CD8-positive, alpha-beta memory T cell (primary cell): Measurements from ENCODE around the gene CDC42EP4. TPM values are rescaled to one million over a fixed set of nuclear protein-coding genes. Genes with fewer than 3 reads are reported as not detected.

Experiments used
- CTCF ChIA-PET: fragments of 350-600 bp; sonication (Branson Sonifier 250); formaldehyde crosslinking; loops from one replicate; lab custom pipeline; 2021; ENCODE audit warnings: antibody characterized with exemption; lab: Charles Lee
- POLR2A ChIA-PET: fragments of 350-600 bp; sonication (Branson Sonifier 250); formaldehyde crosslinking; loops from one replicate; lab custom pipeline; 2021; ENCODE audit warnings: antibody characterized with exemption; lab: Charles Lee
- DNase-seq, 5 donors: peaks; one replicate each; pipeline versions ENCODE4 v3.0.0 to v3.0.0-alpha.2; 2020 to 2022; ENCODE audit warnings: mixed read lengths in 1 of 5
- H3K27ac ChIP-seq: one replicate; pipeline ENCODE4 v1.7.0; 2013; ENCODE audit warnings: low read depth, mild to moderate bottlenecking, low read length, moderate library complexity
- H3K27me3 ChIP-seq: 2 replicates; pipeline ENCODE4 v1.7.0; 2013; ENCODE audit warnings: low read length, mild to moderate bottlenecking; ENCODE audit not compliant: insufficient read depth, poor library complexity, severe bottlenecking
- H3K36me3 ChIP-seq: 2 replicates; pipeline ENCODE4 v1.7.0; 2013; ENCODE audit warnings: mild to moderate bottlenecking, low read length, moderate library complexity; ENCODE audit not compliant: insufficient read depth
- H3K4me1 ChIP-seq: 2 replicates; pipeline ENCODE4 v1.7.0; 2013; ENCODE audit warnings: mild to moderate bottlenecking, low read length, moderate library complexity; ENCODE audit not compliant: insufficient read depth
- H3K4me3 ChIP-seq: 2 replicates; pipeline ENCODE4 v1.7.0; 2013; ENCODE audit warnings: mild to moderate bottlenecking, low read length
- H3K9me3 ChIP-seq: 2 replicates; pipeline ENCODE4 v1.7.0; 2013; ENCODE audit warnings: mild to moderate bottlenecking, low read length
- H3K27ac Mint-ChIP-seq, 8 donors: one replicate each; pipeline ENCODE4 v1.8.0; 2020 to 2021; ENCODE audit warnings: mixed read lengths in 8 of 8, mild to moderate bottlenecking in 6 of 8, inconsistent platforms in 3 of 8, moderate library complexity in 3 of 8
- H3K27me3 Mint-ChIP-seq, 2 donors: one replicate each; pipeline ENCODE4 v1.8.0; 2020 to 2021; ENCODE audit warnings: mixed read lengths in 2 of 2, mild to moderate bottlenecking in 1 of 2, moderate library complexity in 1 of 2
- H3K36me3 Mint-ChIP-seq, 3 donors: one replicate each; pipeline ENCODE4 v1.8.0; 2020 to 2021; ENCODE audit warnings: mixed read lengths in 3 of 3, inconsistent platforms in 1 of 3, mild to moderate bottlenecking in 1 of 3
- H3K4me1 Mint-ChIP-seq, 3 donors: one replicate each; pipeline ENCODE4 v1.8.0; 2020 to 2021; ENCODE audit warnings: mixed read lengths in 3 of 3, inconsistent platforms in 1 of 3, mild to moderate bottlenecking in 1 of 3
- H3K4me3 Mint-ChIP-seq, 7 donors: one replicate each; pipeline ENCODE4 v1.8.0; 2020 to 2021; ENCODE audit warnings: mixed read lengths in 7 of 7, mild to moderate bottlenecking in 6 of 7, moderate library complexity in 4 of 7, inconsistent platforms in 2 of 7
- H3K9me3 Mint-ChIP-seq, 5 donors: one replicate each; pipeline ENCODE4 v1.8.0; 2020 to 2022; ENCODE audit warnings: mixed read lengths in 5 of 5, mild to moderate bottlenecking in 3 of 5, moderate library complexity in 2 of 5, inconsistent platforms in 1 of 5
- polyA plus RNA-seq: library from polyadenylated mRNA; unstranded; fragments of 300-500 nt; fragmentation: Illumina TruSeq; gene quantifications from one replicate; pipeline ENCODE4 v1.2.3, GENCODE V29; 2021
- total RNA-seq, 2 experiments: library from RNA; stranded (reverse); gene quantifications; one replicate each; pipeline ENCODE4 v1.2.3, GENCODE V29; 2021

Gene CDC42EP4
- total and polyA plus RNA-seq, 3 experiments from 2014 or later: 0.29 to 0.55 (median 0.47) TPM

- POLR2A ChIA-PET: no interaction called here
- H3K4me3 Mint-ChIP-seq: no peak overlapping the region
- H3K9me3 Mint-ChIP-seq: no peaks in the 10 kb centered on the region
- H3K27ac ChIP-seq: peak overlapping the region; percentile 39
- no peaks in the 10 kb centered on the region for H3K27me3 ChIP-seq
- H3K4me1 Mint-ChIP-seq: peaks cover 8 to 13% (median 11%) of the 10 kb centered on the region in 3 donors
- H3K36me3 Mint-ChIP-seq: no peaks in the 10 kb centered on the region
- H3K27me3 Mint-ChIP-seq: peaks cover 1 to 10% of the 10 kb centered on the region in 2 donors
- no peak for DNase-seq
- no peak overlapping the region for H3K4me3 ChIP-seq
- peaks cover 9% of the 10 kb centered on the region for H3K4me1 ChIP-seq
- H3K36me3 ChIP-seq: no peaks in the 10 kb centered on the region
- no peaks in the 10 kb centered on the region for H3K9me3 ChIP-seq
- CTCF ChIA-PET: interaction anchor here (1.2 kb wide), 1 partner anchor 14 kb away, joined by 3 read pairs; no protein-coding TSS in a partner anchor
- no peak overlapping the region for H3K27ac Mint-ChIP-seq
These were observed 5.7 kb downstream of the CDC42EP4 start for GRCh38 chr17:73305845-73306836.

- no peak overlapping the region for H3K4me3 ChIP-seq
- H3K27ac Mint-ChIP-seq: peak overlapping the region in 1 of 8 donors; percentile 29
- H3K27me3 ChIP-seq: no peaks in the 10 kb centered on the region
- peaks cover 6% of the 10 kb centered on the region for H3K4me1 ChIP-seq
- POLR2A ChIA-PET: no interaction called here
- no peak for DNase-seq
- peaks cover 5 to 10% (median 8%) of the 10 kb centered on the region in 3 donors for H3K4me1 Mint-ChIP-seq
- H3K27ac ChIP-seq: peak overlapping the region; percentile 39
- no peaks in the 10 kb centered on the region for H3K9me3 ChIP-seq
- no peaks in the 10 kb centered on the region for H3K36me3 Mint-ChIP-seq
- H3K9me3 Mint-ChIP-seq: no peaks in the 10 kb centered on the region
- H3K27me3 Mint-ChIP-seq: peaks cover 1 to 10% of the 10 kb centered on the region in 2 donors
- CTCF ChIA-PET: no interaction called here
- no peaks in the 10 kb centered on the region for H3K36me3 ChIP-seq
- H3K4me3 Mint-ChIP-seq: peak overlapping the region in 1 of 7 donors; percentile 13
These were observed 6.6 kb downstream of the CDC42EP4 start for GRCh38 chr17:73304971-73305812.

DNA sequence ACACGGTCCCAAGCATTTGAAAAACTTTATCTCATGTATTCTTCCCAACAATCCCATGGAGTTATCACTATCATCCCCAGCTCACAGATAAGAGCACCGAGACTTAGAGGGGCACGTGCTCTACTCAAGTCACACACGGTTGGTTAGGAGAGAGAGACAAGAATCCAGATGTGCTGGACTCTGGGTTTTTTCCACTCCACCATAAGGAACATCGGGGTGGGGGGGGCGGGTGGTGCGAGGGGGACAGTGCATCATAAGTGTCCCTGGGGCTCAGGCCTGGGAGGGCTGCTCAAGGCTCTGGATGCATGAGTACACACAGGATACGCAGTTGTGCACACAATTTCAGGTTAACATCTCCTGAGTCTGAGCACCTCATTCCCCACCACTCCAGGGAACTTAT is 7.4 kb downstream of the CDC42EP4 start:
- Mint-ChIP-seq H3K4me1 (peaks cover 0 to 2% (median 2%) of the 10 kb centered on the region in 3 donors), H3K27ac (peak overlapping the region in 1 of 8 donors; percentile 18), H3K36me3 (no peaks in the 10 kb centered on the region), H3K9me3 (no peaks in the 10 kb centered on the region), H3K27me3 (peaks cover 1 to 10% of the 10 kb centered on the region in 2 donors), H3K4me3 (peak overlapping the region in 1 of 7 donors; percentile 54)
- Histone ChIP-seq H3K9me3 (no peaks in the 10 kb centered on the region), H3K27me3 (no peaks in the 10 kb centered on the region), H3K27ac (peak overlapping the region; percentile 39), H3K4me3 (no peak overlapping the region), H3K4me1 (no peaks in the 10 kb centered on the region), H3K36me3 (no peaks in the 10 kb centered on the region)
- ChIA-PET CTCF (no interaction called here), POLR2A (no interaction called here)
- DNase-seq: no peak

DNA sequence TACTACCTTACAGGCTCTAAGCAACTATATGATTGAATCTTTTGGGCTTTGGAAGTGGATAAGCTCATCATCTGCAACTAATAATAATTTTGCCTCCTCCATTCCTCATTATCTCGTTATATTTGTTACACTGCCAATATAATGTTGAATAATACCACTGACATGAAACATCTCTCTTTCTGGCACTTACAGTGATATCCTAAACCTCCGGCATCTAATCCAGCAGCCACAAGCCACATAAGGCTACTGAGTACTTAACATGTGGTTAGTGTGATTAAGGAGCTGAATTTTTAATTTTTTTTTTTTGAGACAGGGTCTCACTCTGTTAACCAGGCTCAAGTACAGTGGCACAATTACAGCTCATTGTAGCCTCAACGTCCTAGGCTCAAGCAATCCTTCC is 9.6 kb downstream of the CDC42EP4 start:
- no peak for DNase-seq
- no peaks in the 10 kb centered on the region for H3K9me3 ChIP-seq
- no peaks in the 10 kb centered on the region for H3K36me3 ChIP-seq
- H3K27me3 Mint-ChIP-seq: peaks cover 1 to 10% of the 10 kb centered on the region in 2 donors
- CTCF ChIA-PET: no interaction called here
- H3K9me3 Mint-ChIP-seq: no peaks in the 10 kb centered on the region
- no peak overlapping the region for H3K27ac Mint-ChIP-seq
- peaks cover 0 to 5% (median 0%) of the 10 kb centered on the region in 3 donors for H3K4me1 Mint-ChIP-seq
- POLR2A ChIA-PET: interaction anchor here (0.6 kb wide), 1 partner anchor 10 kb away, joined by 3 read pairs; no protein-coding TSS in a partner anchor
- no peak overlapping the region for H3K4me3 ChIP-seq
- H3K4me3 Mint-ChIP-seq: no peak overlapping the region
- no peaks in the 10 kb centered on the region for H3K4me1 ChIP-seq
- no peak overlapping the region for H3K27ac ChIP-seq
- no peaks in the 10 kb centered on the region for H3K36me3 Mint-ChIP-seq
- no peaks in the 10 kb centered on the region for H3K27me3 ChIP-seq

- H3K27ac Mint-ChIP-seq: no peak overlapping the region
- H3K9me3 Mint-ChIP-seq: no peaks in the 10 kb centered on the region
- ChIA-PET CTCF (no interaction called here), POLR2A (interaction anchor here (0.6 kb wide), 1 partner anchor 11 kb away, joined by 3 read pairs; no protein-coding TSS in a partner anchor)
- H3K27me3 Mint-ChIP-seq: peaks cover 1 to 10% of the 10 kb centered on the region in 2 donors
- Histone ChIP-seq H3K4me1 (no peaks in the 10 kb centered on the region), H3K9me3 (no peaks in the 10 kb centered on the region), H3K27me3 (no peaks in the 10 kb centered on the region), H3K36me3 (no peaks in the 10 kb centered on the region), H3K4me3 (no peak overlapping the region), H3K27ac (no peak overlapping the region)
- DNase-seq: no peak
- peaks cover 0 to 5% (median 0%) of the 10 kb centered on the region in 3 donors for H3K4me1 Mint-ChIP-seq
- H3K4me3 Mint-ChIP-seq: no peak overlapping the region
- H3K36me3 Mint-ChIP-seq: no peaks in the 10 kb centered on the region
These were observed 10.4 kb downstream of the CDC42EP4 start for GRCh38 chr17:73301369-73301768.

DNA sequence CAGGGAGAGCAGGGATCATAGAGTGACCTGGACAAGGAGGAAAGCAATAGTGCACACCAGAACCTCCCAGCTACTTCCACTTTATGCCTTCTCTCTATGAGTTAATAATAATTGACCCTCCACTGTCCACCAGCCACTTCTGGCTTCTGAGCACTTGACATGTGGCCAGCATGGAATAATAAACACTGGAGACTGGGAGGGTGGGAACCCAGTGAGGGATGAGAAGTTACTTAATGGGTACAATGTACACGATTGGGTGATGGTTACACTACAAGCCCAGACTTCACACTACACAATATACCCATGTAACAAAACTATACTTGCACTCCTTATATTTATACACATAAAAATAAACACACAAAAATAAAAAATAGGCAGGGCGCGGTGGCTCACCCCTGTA is 11.4 kb downstream of the CDC42EP4 start:
- ChIA-PET POLR2A (no interaction called here), CTCF (no interaction called here)
- no peaks in the 10 kb centered on the region for H3K4me1 ChIP-seq
- DNase-seq: no peak
- no peaks in the 10 kb centered on the region for H3K36me3 ChIP-seq
- Mint-ChIP-seq H3K27ac (no peak overlapping the region), H3K4me1 (peaks cover 0 to 5% (median 0%) of the 10 kb centered on the region in 3 donors), H3K9me3 (no peaks in the 10 kb centered on the region), H3K27me3 (peaks cover 3 to 10% of the 10 kb centered on the region in 2 donors), H3K36me3 (no peaks in the 10 kb centered on the region), H3K4me3 (no peak overlapping the region)
- H3K4me3 ChIP-seq: no peak overlapping the region
- no peak overlapping the region for H3K27ac ChIP-seq
- no peaks in the 10 kb centered on the region for H3K27me3 ChIP-seq
- H3K9me3 ChIP-seq: no peaks in the 10 kb centered on the region

GRCh38 chr17:73297934-73298861 is 13.6 kb downstream of the CDC42EP4 start:
- Mint-ChIP-seq H3K27me3 (peaks cover 0 to 2% of the 10 kb centered on the region in 2 donors), H3K27ac (peak overlapping the region in 1 of 8 donors; percentile 43), H3K36me3 (no peaks in the 10 kb centered on the region), H3K4me1 (peaks cover 0 to 5% (median 0%) of the 10 kb centered on the region in 3 donors), H3K9me3 (no peaks in the 10 kb centered on the region), H3K4me3 (no peak overlapping the region)
- no peaks in the 10 kb centered on the region for H3K4me1 ChIP-seq
- H3K27ac ChIP-seq: no peak overlapping the region
- H3K9me3 ChIP-seq: no peaks in the 10 kb centered on the region
- DNase-seq: no peak
- H3K27me3 ChIP-seq: no peaks in the 10 kb centered on the region
- ChIA-PET CTCF (interaction anchor here (2.3 kb wide), 1 partner anchor 13 kb away, joined by 9 read pairs; the partner anchor contains the start of gene CDC42EP4), POLR2A (no interaction called here)
- H3K4me3 ChIP-seq: no peak overlapping the region
- no peaks in the 10 kb centered on the region for H3K36me3 ChIP-seq
